Osteocyte (in vitro differentiated cells): ENCODE measurements around the gene GADD45A. TPM values are rescaled to one million over a fixed set of nuclear protein-coding genes. Genes with fewer than 3 reads are reported as not detected.

ENCODE experiments used
- DNase-seq: peaks from one replicate; pipeline ENCODE4 v3.0.0; 2021; ENCODE audit warnings: mixed read lengths; ENCODE audit not compliant: unreplicated experiment; ENCODE audit errors: extremely low spot score
- H3K27ac Mint-ChIP-seq: one replicate; pipeline ENCODE4 v1.8.0; 2021; ENCODE audit warnings: mild to moderate bottlenecking, mixed read lengths; ENCODE audit not compliant: unreplicated experiment
- H3K27me3 Mint-ChIP-seq: one replicate; pipeline ENCODE4 v1.8.0; 2021; ENCODE audit warnings: mixed read lengths; ENCODE audit not compliant: unreplicated experiment
- H3K36me3 Mint-ChIP-seq: one replicate; pipeline ENCODE4 v1.8.0; 2021; ENCODE audit warnings: mixed read lengths; ENCODE audit not compliant: unreplicated experiment
- H3K4me1 Mint-ChIP-seq: one replicate; pipeline ENCODE4 v1.8.0; 2021; ENCODE audit warnings: mixed read lengths; ENCODE audit not compliant: unreplicated experiment
- H3K4me3 Mint-ChIP-seq: one replicate; pipeline ENCODE4 v1.8.0; 2021; ENCODE audit warnings: mild to moderate bottlenecking, moderate library complexity, mixed read lengths; ENCODE audit not compliant: unreplicated experiment
- H3K9me3 Mint-ChIP-seq: one replicate; pipeline ENCODE4 v1.8.0; 2021; ENCODE audit warnings: mixed read lengths; ENCODE audit not compliant: unreplicated experiment
- CTCF ChIP-seq: fragments of 200-600 bp; sonication (generic); IDR thresholded peaks from 2 replicates; pipeline ENCODE4 v1.5.0; 2021; ENCODE audit warnings: antibody characterized with exemption, mild to moderate bottlenecking, moderate library complexity
- total RNA-seq: library from RNA; stranded (reverse); gene quantifications from 2 replicates; pipeline ENCODE4 v1.2.1, GENCODE V29; 2021

Gene GADD45A
- total RNA-seq, 1 donor from 2014 or later: 45.3 TPM

GRCh38 chr1:67700692-67701410, 15.8 kb downstream of the GADD45A start:
- H3K4me1 Mint-ChIP-seq: peaks cover 13% of the 10 kb centered on the region
- peak overlapping the region; percentile 48 for H3K27ac Mint-ChIP-seq
- no peak for DNase-seq

GRCh38 chr1:67701876-67702275, 16.9 kb downstream of the GADD45A start:
- no peak for TF ChIP-seq CTCF
- DNase-seq: no peak
- H3K9me3 Mint-ChIP-seq: no peaks in the 10 kb centered on the region
- H3K36me3 Mint-ChIP-seq: peaks cover 41% of the 10 kb centered on the region
- H3K4me1 Mint-ChIP-seq: peaks cover 20% of the 10 kb centered on the region
- H3K27me3 Mint-ChIP-seq: no peaks in the 10 kb centered on the region
- no peak overlapping the region for H3K4me3 Mint-ChIP-seq
- H3K27ac Mint-ChIP-seq: no peak overlapping the region

More at GRCh38 chr1:67700692-67701410, 15.8 kb downstream of the GADD45A start:
- Mint-ChIP-seq H3K27me3 (no peaks in the 10 kb centered on the region), H3K4me3 (no peak overlapping the region), H3K9me3 (no peaks in the 10 kb centered on the region), H3K36me3 (peaks cover 32% of the 10 kb centered on the region)
- TF ChIP-seq CTCF: no peak

- TF ChIP-seq CTCF: no peak
- H3K27ac Mint-ChIP-seq: no peak overlapping the region
- peaks cover 42% of the 10 kb centered on the region for H3K36me3 Mint-ChIP-seq
- peaks cover 26% of the 10 kb centered on the region for H3K4me1 Mint-ChIP-seq
- H3K27me3 Mint-ChIP-seq: no peaks in the 10 kb centered on the region
- H3K9me3 Mint-ChIP-seq: no peaks in the 10 kb centered on the region
- DNase-seq: no peak
- no peak overlapping the region for H3K4me3 Mint-ChIP-seq
Observed at GRCh38 chr1:67704351-67704750, 19.4 kb downstream of the GADD45A start.

GRCh38 chr1:67705735-67706453, 20.9 kb downstream of the GADD45A start:
- no peaks in the 10 kb centered on the region for H3K27me3 Mint-ChIP-seq
- H3K36me3 Mint-ChIP-seq: peaks cover 39% of the 10 kb centered on the region
- peak overlapping the region; percentile 1 for H3K27ac Mint-ChIP-seq
- no peak for TF ChIP-seq CTCF
- H3K9me3 Mint-ChIP-seq: no peaks in the 10 kb centered on the region
- no peak overlapping the region for H3K4me3 Mint-ChIP-seq
- H3K4me1 Mint-ChIP-seq: peaks cover 28% of the 10 kb centered on the region
- no peak for DNase-seq

GRCh38 chr1:67708606-67709005, 23.6 kb downstream of the GADD45A start:
- Mint-ChIP-seq H3K4me3 (no peak overlapping the region), H3K4me1 (peaks cover 40% of the 10 kb centered on the region), H3K36me3 (peaks cover 33% of the 10 kb centered on the region), H3K27ac (no peak overlapping the region), H3K9me3 (no peaks in the 10 kb centered on the region), H3K27me3 (no peaks in the 10 kb centered on the region)
- no peak for DNase-seq
- no peak for TF ChIP-seq CTCF
